GM23338 (cell line): ENCODE measurements around the gene FEN1. TPM values are rescaled to one million over a fixed set of nuclear protein-coding genes. Genes with fewer than 3 reads are reported as not detected.

ENCODE experiments used
- ATAC-seq: fragments of 200-7000 bp; cut with Tn5 transposase; 3 replicates; pipeline ENCODE4 v1.9.1; 2020
- DNase-seq: peaks from one replicate; pipeline ENCODE4 v3.0.0-alpha.2; 2015; ENCODE audit warnings: low spot score
- H2AFZ ChIP-seq: fragments of 200-600 bp; sonication (generic); 2 replicates; pipeline ENCODE4 v1.8.0; 2016; ENCODE audit warnings: antibody characterized with exemption, mild to moderate bottlenecking, moderate library complexity
- H3F3A ChIP-seq: fragments of 200-600 bp; sonication (generic); replicated peaks from 2 replicates; pipeline ENCODE4 v1.8.0; 2017; ENCODE audit warnings: antibody characterized with exemption, mixed run types, low read depth
- H3K27ac ChIP-seq: fragments of 200-600 bp; sonication (generic); 2 replicates; pipeline ENCODE4 v1.6.1; 2016; ENCODE audit warnings: low read depth
- H3K27me3 ChIP-seq: fragments of 200-600 bp; sonication (generic); 2 replicates; pipeline ENCODE4 v1.8.0; 2016; ENCODE audit warnings: mild to moderate bottlenecking, mixed run types, moderate library complexity; ENCODE audit not compliant: insufficient read depth
- H3K36me3 ChIP-seq: fragments of 200-600 bp; sonication (generic); 2 replicates; pipeline ENCODE4 v1.8.0; 2016; ENCODE audit warnings: mild to moderate bottlenecking; ENCODE audit not compliant: insufficient read depth
- H3K4me1 ChIP-seq: fragments of 200-600 bp; sonication (generic); 2 replicates; pipeline ENCODE4 v1.8.0; 2016; ENCODE audit warnings: mild to moderate bottlenecking, moderate library complexity; ENCODE audit not compliant: insufficient read depth
- H3K4me2 ChIP-seq: fragments of 200-600 bp; sonication (generic); 2 replicates; pipeline ENCODE4 v1.7.1; 2017; ENCODE audit warnings: mixed run types
- H3K4me3 ChIP-seq: fragments of 200-600 bp; sonication (generic); 2 replicates; pipeline ENCODE4 v1.6.1; 2016; ENCODE audit warnings: mixed run types
- H3K79me2 ChIP-seq: fragments of 200-600 bp; sonication (generic); replicated peaks from 2 replicates; pipeline ENCODE4 v1.8.0; 2017; ENCODE audit warnings: mild to moderate bottlenecking; ENCODE audit not compliant: insufficient read depth
- H3K9me2 ChIP-seq: fragments of 200-600 bp; sonication (generic); 2 replicates; pipeline ENCODE4 v1.8.0; 2017; ENCODE audit not compliant: insufficient read depth
- H4K20me1 ChIP-seq: fragments of 200-600 bp; sonication (generic); replicated peaks from 2 replicates; pipeline ENCODE4 v1.8.0; 2017; ENCODE audit warnings: mild to moderate bottlenecking; ENCODE audit not compliant: insufficient read depth
- H3K27ac Mint-ChIP-seq: 2 replicates; pipeline ENCODE4 v1.8.0; 2020; ENCODE audit warnings: inconsistent platforms, mild to moderate bottlenecking, moderate library complexity, mixed read lengths
- H3K27me3 Mint-ChIP-seq: 3 replicates; pipeline ENCODE4 v1.8.0; 2022; ENCODE audit warnings: low read depth, mild to moderate bottlenecking, moderate library complexity, mixed read lengths, inconsistent platforms; ENCODE audit not compliant: insufficient read depth, poor library complexity
- H3K36me3 Mint-ChIP-seq: 3 replicates; pipeline ENCODE4 v1.8.0; 2021; ENCODE audit warnings: low read depth, mild to moderate bottlenecking, inconsistent platforms, moderate library complexity, mixed read lengths
- H3K4me1 Mint-ChIP-seq: 3 replicates; pipeline ENCODE4 v1.8.0; 2020; ENCODE audit warnings: mild to moderate bottlenecking, inconsistent platforms, mixed read lengths
- H3K4me3 Mint-ChIP-seq: 3 replicates; pipeline ENCODE4 v1.8.0; 2021; ENCODE audit warnings: moderate library complexity, mild to moderate bottlenecking, inconsistent platforms, mixed read lengths
- H3K9me3 Mint-ChIP-seq: 3 replicates; pipeline ENCODE4 v1.8.0; 2020; ENCODE audit warnings: moderate library complexity, mild to moderate bottlenecking, inconsistent platforms, mixed read lengths
- CREB1 ChIP-seq: fragments of 250-450 bp; sonication (Bioruptor Pico); IDR thresholded peaks from 2 replicates; pipeline ENCODE4 v1.5.0; 2020; ENCODE audit warnings: low read depth, mild to moderate bottlenecking, moderate library complexity
- EZH2 ChIP-seq: fragments of 200-600 bp; sonication (generic); IDR thresholded peaks from one replicate; pipeline ENCODE4 v1.8.0; 2017; ENCODE audit warnings: antibody characterized with exemption, mild to moderate bottlenecking, low read depth; ENCODE audit not compliant: unreplicated experiment
- EZH2phosphoT487 ChIP-seq: fragments of 200-600 bp; sonication (generic); IDR thresholded peaks from one replicate; pipeline ENCODE4 v1.8.1; 2018; ENCODE audit warnings: antibody characterized with exemption; ENCODE audit not compliant: unreplicated experiment
- JUNB ChIP-seq: IDR thresholded peaks from one replicate; pipeline ENCODE4 v1.6.1; 2016; ENCODE audit warnings: antibody characterized with exemption; ENCODE audit not compliant: unreplicated experiment
- NANOG ChIP-seq: IDR thresholded peaks from 2 replicates; pipeline ENCODE4 v1.6.1; 2016; ENCODE audit warnings: antibody characterized with exemption, borderline replicate concordance
- POLR2AphosphoS5 ChIP-seq: IDR thresholded peaks from 2 replicates; pipeline ENCODE4 v1.6.1; 2016; ENCODE audit warnings: antibody characterized with exemption, low read depth
- ZNF331 ChIP-seq: fragments of 250-450 bp; sonication (Bioruptor Pico); IDR thresholded peaks from 2 replicates; pipeline ENCODE4 v1.5.0; 2020; ENCODE audit warnings: low read depth, mild to moderate bottlenecking, moderate library complexity
- polyA plus RNA-seq: library from polyadenylated mRNA; unstranded; fragments of >200 nt; fragmentation: Nextera tagmentation; extraction: Ambion mirVana; gene quantifications from 2 replicates; pipeline ENCODE4 v1.2.1, GENCODE V29; 2016
- total RNA-seq: library from RNA; depleted of rRNA; stranded (reverse); fragments of >200 nt; shearing (Covaris generic); gene quantifications from 2 replicates; pipeline ENCODE4 v1.2.3, GENCODE V29; 2014
- TF ChIP-seq, protein P1 (sequence below): IDR thresholded peaks from 2 replicates; pipeline ENCODE4 v1.6.1; 2016; ENCODE audit warnings: antibody characterized with exemption
- TF ChIP-seq, protein P2 (sequence below): IDR thresholded peaks from one replicate; pipeline ENCODE4 v1.6.1; 2018; ENCODE audit warnings: antibody characterized with exemption; ENCODE audit not compliant: unreplicated experiment
- TF ChIP-seq, protein P3 (sequence below): fragments of 250-450 bp; sonication (Bioruptor Pico); IDR thresholded peaks from 2 replicates; pipeline ENCODE4 v1.5.0; 2020; ENCODE audit warnings: mild to moderate bottlenecking, moderate library complexity
- TF ChIP-seq, protein P4 (sequence below), 2 experiments: fragments of 200-600 bp in 1 of 2; sonication (generic) in 1 of 2; conservative IDR thresholded peaks; 2 replicates each; pipeline versions ENCODE4 v1.5.1 to v1.6.1; 2016 to 2017; ENCODE audit warnings: antibody characterized with exemption in 2 of 2, low read depth in 2 of 2, mild to moderate bottlenecking in 2 of 2, moderate library complexity in 1 of 2

Gene FEN1
- total and polyA plus RNA-seq, 2 experiments from 2014 or later, result 85.1 to 89.0 TPM

DNA sequence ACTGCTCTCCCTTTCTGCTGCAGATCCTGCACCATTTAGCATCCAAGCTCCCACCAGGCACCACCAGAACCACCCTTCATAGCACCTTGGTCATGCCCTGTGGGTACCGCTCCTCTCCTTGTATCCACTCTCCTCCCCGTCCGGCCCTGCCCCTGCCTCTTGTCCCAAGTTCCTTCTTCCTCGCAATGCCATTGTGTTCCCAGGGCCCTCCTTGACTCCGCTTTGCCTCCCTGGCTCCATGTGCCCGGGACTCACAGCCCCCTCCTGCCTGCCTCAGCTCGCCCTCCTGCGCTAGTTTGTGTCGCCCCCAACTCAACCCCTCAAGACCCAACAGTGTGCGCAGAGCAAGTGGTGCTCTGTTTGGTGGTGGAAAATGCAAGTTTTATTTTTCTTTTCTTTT, 46.2 kb downstream of the FEN1 start (continued):
- TF ChIP-seq NANOG (no peak), POLR2AphosphoS5 (no peak), ZNF331 (CRISPR knock-in tag) (no peak), EZH2 (no peak), CREB1 (no peak), JUNB (no peak), EZH2phosphoT487 (no peak)
- TF ChIP-seq, protein P1, sequence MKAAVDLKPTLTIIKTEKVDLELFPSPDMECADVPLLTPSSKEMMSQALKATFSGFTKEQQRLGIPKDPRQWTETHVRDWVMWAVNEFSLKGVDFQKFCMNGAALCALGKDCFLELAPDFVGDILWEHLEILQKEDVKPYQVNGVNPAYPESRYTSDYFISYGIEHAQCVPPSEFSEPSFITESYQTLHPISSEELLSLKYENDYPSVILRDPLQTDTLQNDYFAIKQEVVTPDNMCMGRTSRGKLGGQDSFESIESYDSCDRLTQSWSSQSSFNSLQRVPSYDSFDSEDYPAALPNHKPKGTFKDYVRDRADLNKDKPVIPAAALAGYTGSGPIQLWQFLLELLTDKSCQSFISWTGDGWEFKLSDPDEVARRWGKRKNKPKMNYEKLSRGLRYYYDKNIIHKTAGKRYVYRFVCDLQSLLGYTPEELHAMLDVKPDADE, result no peak

DNA sequence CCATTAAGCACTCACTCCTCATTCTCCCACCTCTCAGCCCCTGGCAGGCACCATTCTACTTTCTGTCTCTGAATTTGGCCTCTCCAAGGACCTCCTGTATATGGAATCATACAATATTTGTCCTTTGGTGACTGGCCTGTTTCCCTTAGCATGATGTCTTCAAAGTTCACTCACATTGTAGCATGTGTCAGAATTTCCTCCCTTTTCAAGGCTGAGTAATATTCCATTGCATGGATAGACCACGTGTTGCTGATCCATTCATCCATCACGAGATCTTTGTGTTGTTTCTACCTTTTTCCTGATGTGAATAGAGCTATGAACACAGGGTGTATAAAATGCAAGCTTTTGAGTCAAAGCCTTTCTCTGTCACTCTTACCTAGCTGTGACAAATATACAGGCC, 47.0 kb downstream of the FEN1 start:
- H3K4me2 ChIP-seq, result no peak overlapping the region
- peaks cover 47% of the 10 kb centered on the region for H4K20me1 ChIP-seq
- no peak for ATAC-seq
- H3F3A ChIP-seq, result peaks cover 26% of the 10 kb centered on the region; the same call in 1 of the 2 replicates
- Mint-ChIP-seq H3K27ac (no peak overlapping the region), H3K4me3 (no peak overlapping the region), H3K4me1 (peaks cover 18% of the 10 kb centered on the region), H3K36me3 (peaks cover 87% of the 10 kb centered on the region), H3K9me3 (no peaks in the 10 kb centered on the region), H3K27me3 (peaks cover 12% of the 10 kb centered on the region)
- H3K36me3 ChIP-seq, result peaks cover 60% of the 10 kb centered on the region
- H3K9me2 ChIP-seq, result no peaks in the 10 kb centered on the region
- peaks cover 56% of the 10 kb centered on the region for H3K79me2 ChIP-seq
- H3K27ac ChIP-seq, result no peak overlapping the region
- no peak overlapping the region for H3K4me3 ChIP-seq
- TF ChIP-seq CREB1 (no peak), NANOG (no peak), EZH2phosphoT487 (no peak)
- TF ChIP-seq, protein P2, sequence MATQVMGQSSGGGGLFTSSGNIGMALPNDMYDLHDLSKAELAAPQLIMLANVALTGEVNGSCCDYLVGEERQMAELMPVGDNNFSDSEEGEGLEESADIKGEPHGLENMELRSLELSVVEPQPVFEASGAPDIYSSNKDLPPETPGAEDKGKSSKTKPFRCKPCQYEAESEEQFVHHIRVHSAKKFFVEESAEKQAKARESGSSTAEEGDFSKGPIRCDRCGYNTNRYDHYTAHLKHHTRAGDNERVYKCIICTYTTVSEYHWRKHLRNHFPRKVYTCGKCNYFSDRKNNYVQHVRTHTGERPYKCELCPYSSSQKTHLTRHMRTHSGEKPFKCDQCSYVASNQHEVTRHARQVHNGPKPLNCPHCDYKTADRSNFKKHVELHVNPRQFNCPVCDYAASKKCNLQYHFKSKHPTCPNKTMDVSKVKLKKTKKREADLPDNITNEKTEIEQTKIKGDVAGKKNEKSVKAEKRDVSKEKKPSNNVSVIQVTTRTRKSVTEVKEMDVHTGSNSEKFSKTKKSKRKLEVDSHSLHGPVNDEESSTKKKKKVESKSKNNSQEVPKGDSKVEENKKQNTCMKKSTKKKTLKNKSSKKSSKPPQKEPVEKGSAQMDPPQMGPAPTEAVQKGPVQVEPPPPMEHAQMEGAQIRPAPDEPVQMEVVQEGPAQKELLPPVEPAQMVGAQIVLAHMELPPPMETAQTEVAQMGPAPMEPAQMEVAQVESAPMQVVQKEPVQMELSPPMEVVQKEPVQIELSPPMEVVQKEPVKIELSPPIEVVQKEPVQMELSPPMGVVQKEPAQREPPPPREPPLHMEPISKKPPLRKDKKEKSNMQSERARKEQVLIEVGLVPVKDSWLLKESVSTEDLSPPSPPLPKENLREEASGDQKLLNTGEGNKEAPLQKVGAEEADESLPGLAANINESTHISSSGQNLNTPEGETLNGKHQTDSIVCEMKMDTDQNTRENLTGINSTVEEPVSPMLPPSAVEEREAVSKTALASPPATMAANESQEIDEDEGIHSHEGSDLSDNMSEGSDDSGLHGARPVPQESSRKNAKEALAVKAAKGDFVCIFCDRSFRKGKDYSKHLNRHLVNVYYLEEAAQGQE, result no peak
- TF ChIP-seq, protein P3, sequence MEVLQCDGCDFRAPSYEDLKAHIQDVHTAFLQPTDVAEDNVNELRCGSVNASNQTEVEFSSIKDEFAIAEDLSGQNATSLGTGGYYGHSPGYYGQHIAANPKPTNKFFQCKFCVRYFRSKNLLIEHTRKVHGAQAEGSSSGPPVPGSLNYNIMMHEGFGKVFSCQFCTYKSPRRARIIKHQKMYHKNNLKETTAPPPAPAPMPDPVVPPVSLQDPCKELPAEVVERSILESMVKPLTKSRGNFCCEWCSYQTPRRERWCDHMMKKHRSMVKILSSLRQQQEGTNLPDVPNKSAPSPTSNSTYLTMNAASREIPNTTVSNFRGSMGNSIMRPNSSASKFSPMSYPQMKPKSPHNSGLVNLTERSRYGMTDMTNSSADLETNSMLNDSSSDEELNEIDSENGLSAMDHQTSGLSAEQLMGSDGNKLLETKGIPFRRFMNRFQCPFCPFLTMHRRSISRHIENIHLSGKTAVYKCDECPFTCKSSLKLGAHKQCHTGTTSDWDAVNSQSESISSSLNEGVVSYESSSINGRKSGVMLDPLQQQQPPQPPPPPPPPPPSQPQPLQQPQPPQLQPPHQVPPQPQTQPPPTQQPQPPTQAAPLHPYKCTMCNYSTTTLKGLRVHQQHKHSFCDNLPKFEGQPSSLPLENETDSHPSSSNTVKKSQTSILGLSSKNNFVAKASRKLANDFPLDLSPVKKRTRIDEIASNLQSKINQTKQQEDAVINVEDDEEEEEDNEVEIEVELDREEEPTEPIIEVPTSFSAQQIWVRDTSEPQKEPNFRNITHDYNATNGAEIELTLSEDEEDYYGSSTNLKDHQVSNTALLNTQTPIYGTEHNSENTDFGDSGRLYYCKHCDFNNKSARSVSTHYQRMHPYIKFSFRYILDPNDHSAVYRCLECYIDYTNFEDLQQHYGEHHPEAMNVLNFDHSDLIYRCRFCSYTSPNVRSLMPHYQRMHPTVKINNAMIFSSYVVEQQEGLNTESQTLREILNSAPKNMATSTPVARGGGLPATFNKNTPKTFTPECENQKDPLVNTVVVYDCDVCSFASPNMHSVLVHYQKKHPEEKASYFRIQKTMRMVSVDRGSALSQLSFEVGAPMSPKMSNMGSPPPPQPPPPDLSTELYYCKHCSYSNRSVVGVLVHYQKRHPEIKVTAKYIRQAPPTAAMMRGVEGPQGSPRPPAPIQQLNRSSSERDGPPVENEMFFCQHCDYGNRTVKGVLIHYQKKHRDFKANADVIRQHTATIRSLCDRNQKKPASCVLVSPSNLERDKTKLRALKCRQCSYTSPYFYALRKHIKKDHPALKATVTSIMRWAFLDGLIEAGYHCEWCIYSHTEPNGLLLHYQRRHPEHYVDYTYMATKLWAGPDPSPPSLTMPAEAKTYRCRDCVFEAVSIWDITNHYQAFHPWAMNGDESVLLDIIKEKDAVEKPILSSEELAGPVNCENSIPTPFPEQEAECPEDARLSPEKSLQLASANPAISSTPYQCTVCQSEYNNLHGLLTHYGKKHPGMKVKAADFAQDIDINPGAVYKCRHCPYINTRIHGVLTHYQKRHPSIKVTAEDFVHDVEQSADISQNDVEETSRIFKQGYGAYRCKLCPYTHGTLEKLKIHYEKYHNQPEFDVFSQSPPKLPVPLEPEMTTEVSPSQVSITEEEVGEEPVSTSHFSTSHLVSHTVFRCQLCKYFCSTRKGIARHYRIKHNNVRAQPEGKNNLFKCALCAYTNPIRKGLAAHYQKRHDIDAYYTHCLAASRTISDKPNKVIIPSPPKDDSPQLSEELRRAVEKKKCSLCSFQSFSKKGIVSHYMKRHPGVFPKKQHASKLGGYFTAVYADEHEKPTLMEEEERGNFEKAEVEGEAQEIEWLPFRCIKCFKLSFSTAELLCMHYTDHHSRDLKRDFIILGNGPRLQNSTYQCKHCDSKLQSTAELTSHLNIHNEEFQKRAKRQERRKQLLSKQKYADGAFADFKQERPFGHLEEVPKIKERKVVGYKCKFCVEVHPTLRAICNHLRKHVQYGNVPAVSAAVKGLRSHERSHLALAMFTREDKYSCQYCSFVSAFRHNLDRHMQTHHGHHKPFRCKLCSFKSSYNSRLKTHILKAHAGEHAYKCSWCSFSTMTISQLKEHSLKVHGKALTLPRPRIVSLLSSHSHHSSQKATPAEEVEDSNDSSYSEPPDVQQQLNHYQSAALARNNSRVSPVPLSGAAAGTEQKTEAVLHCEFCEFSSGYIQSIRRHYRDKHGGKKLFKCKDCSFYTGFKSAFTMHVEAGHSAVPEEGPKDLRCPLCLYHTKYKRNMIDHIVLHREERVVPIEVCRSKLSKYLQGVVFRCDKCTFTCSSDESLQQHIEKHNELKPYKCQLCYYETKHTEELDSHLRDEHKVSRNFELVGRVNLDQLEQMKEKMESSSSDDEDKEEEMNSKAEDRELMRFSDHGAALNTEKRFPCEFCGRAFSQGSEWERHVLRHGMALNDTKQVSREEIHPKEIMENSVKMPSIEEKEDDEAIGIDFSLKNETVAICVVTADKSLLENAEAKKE, result no peak
- TF ChIP-seq, protein P4, sequence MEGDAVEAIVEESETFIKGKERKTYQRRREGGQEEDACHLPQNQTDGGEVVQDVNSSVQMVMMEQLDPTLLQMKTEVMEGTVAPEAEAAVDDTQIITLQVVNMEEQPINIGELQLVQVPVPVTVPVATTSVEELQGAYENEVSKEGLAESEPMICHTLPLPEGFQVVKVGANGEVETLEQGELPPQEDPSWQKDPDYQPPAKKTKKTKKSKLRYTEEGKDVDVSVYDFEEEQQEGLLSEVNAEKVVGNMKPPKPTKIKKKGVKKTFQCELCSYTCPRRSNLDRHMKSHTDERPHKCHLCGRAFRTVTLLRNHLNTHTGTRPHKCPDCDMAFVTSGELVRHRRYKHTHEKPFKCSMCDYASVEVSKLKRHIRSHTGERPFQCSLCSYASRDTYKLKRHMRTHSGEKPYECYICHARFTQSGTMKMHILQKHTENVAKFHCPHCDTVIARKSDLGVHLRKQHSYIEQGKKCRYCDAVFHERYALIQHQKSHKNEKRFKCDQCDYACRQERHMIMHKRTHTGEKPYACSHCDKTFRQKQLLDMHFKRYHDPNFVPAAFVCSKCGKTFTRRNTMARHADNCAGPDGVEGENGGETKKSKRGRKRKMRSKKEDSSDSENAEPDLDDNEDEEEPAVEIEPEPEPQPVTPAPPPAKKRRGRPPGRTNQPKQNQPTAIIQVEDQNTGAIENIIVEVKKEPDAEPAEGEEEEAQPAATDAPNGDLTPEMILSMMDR (conservative IDR thresholded peaks at IDR 0.05; ENCODE audit: low read depth in 2 of 2), result no peak
- DNase-seq, result no peak
- H3K27me3 ChIP-seq, result no peaks in the 10 kb centered on the region
- peaks cover 13% of the 10 kb centered on the region for H3K4me1 ChIP-seq
- no peak overlapping the region for H2AFZ ChIP-seq
